Natural killer cell (primary cell): ENCODE data around the gene AKTIP. TPM values are rescaled to one million over a fixed set of nuclear protein-coding genes. Genes with fewer than 3 reads are reported as not detected.
A peak's percentile ranks its signal among the peaks of the same experiment; 100 is the strongest.

Source experiments
- ATAC-seq, 3 donors: fragments of 150-1000 bp in 2 of 3; fragments of 200-7000 bp in 1 of 3; cut with Tn5 transposase; 1 replicate in 1 of 3; 2 replicates in 2 of 3; pipeline ENCODE4 v1.10.0; 2021; ENCODE audit warnings: mild to moderate bottlenecking in 2 of 3, moderate library complexity in 2 of 3
- DNase-seq, 2 donors: peaks; one replicate each; pipeline versions ENCODE4 v3.0.0 to v3.0.0-alpha.2; 2013 to 2021; ENCODE audit warnings: mixed read lengths in 1 of 2
- H3K27ac ChIP-seq: one replicate; pipeline ENCODE4 v1.5.1; 2013; ENCODE audit warnings: mild to moderate bottlenecking, low read length
- H3K27me3 ChIP-seq: one replicate; pipeline ENCODE4 v1.6.1; 2013; ENCODE audit warnings: low read length; ENCODE audit not compliant: control insufficient read depth, insufficient read depth
- H3K36me3 ChIP-seq: one replicate; pipeline ENCODE4 v1.6.1; 2013; ENCODE audit warnings: low read length; ENCODE audit not compliant: control insufficient read depth, insufficient read depth
- H3K4me1 ChIP-seq: one replicate; pipeline ENCODE4 v1.6.1; 2013; ENCODE audit warnings: low read length; ENCODE audit not compliant: control insufficient read depth, insufficient read depth
- H3K4me3 ChIP-seq: one replicate; pipeline ENCODE4 v1.5.1; 2013; ENCODE audit warnings: low read length
- H3K9me3 ChIP-seq: one replicate; pipeline ENCODE4 v1.6.1; 2013; ENCODE audit warnings: low read length; ENCODE audit not compliant: control insufficient read depth, insufficient read depth
- H3K27ac Mint-ChIP-seq, 2 donors: one replicate each; pipeline ENCODE4 v1.8.0; 2022; ENCODE audit warnings: mild to moderate bottlenecking in 2 of 2, mixed read lengths in 2 of 2, moderate library complexity in 1 of 2
- H3K27me3 Mint-ChIP-seq, 2 donors: one replicate each; pipeline ENCODE4 v1.8.0; 2022; ENCODE audit warnings: low read depth in 2 of 2, mixed read lengths in 2 of 2
- H3K36me3 Mint-ChIP-seq: one replicate; pipeline ENCODE4 v1.8.0; 2022; ENCODE audit warnings: mixed read lengths
- H3K4me1 Mint-ChIP-seq, 2 donors: one replicate each; pipeline ENCODE4 v1.8.0; 2022; ENCODE audit warnings: mixed read lengths in 2 of 2
- H3K4me3 Mint-ChIP-seq: one replicate; pipeline ENCODE4 v1.8.0; 2022; ENCODE audit warnings: mild to moderate bottlenecking, moderate library complexity, mixed read lengths
- H3K9me3 Mint-ChIP-seq, 2 donors: one replicate each; pipeline ENCODE4 v1.8.0; 2022; ENCODE audit warnings: mixed read lengths in 2 of 2
- WGBS: methylation state at CpG from one replicate; pipeline ENCODE4 v1.1.7; 2013; ENCODE audit warnings: missing lambda C conversion rate; ENCODE audit not compliant: insufficient coverage; 5-methylcytosine and 5-hydroxymethylcytosine counted together
- intact Hi-C: fragments of 100-400 bp; cut with micrococcal nuclease; formaldehyde crosslinking; loops from one replicate; pipeline ENCODE4 v1.14.2; 2022
- total RNA-seq, 4 donors: library from RNA; stranded (reverse); fragments of 120-200 nt in 1 of 4; gene quantifications; one replicate each; pipeline versions ENCODE4 v1.2.3 to v1.2.4, GENCODE V29; 2013 to 2022
- TF ChIP-seq, protein P1 (sequence below): fragments of 200-600 bp; IDR thresholded peaks from one replicate; pipeline ENCODE4 v1.8.0; 2022; ENCODE audit warnings: antibody characterized with exemption

The AKTIP gene
- total RNA-seq, 3 donors from 2014 or later (not counting 1 experiment from before 2014, with no cell fraction given): 22.0 to 33.2 (median 23.2) TPM

DNA sequence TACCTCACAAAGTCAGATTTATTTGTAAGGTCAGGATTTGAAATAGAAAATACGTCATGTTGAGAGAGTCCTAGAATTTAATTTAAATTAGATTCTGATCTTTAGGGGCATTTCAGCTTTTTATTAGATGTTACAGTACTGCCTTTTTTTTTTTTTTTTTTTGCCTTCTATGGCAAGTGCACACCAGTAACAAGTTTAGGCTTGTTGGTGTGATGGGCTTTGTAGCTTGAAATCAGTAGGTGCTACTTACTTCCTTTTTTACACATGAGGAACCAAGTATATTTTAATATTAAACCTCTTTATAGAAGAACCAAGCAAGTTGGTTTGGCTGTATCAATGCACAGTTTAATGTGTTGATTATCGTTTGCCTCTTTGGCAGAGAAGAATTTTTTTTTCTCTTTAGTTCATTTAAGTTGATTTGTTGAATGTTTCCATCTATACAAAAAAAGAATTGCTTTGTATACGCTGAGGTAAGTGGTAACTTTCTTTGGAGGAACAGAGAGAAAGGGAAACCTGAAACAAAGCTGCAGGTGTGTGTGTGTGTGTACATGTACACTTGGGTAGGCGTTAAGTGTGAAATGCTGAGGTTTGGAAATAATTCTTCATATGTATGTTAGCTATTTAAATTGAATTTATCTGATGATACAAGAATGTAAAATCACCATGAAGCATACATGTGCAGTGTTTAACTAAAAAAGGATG, 53.0 kb downstream of the AKTIP start:
- no peaks in the 10 kb centered on the region for H3K9me3 ChIP-seq
- DNase-seq (peak in 1 of 2 donors; percentile 39), ATAC-seq (peak in 2 of 3 donors; percentile 14 to 42)
- no CpG with 5 or more reads among the region's 4 CpGs for WGBS
- H3K4me3 ChIP-seq: peak overlapping the region; percentile 32
- H3K27ac Mint-ChIP-seq: peak overlapping the region in 1 of 2 donors; percentile 63
- peaks cover 44% of the 10 kb centered on the region for H3K36me3 ChIP-seq
- H3K4me3 Mint-ChIP-seq: peak overlapping the region; percentile 11
- H3K27ac ChIP-seq: peak overlapping the region; percentile 43
- H3K27me3 ChIP-seq: no peaks in the 10 kb centered on the region
- H3K9me3 Mint-ChIP-seq: no peaks in the 10 kb centered on the region
- TF ChIP-seq, protein P1, sequence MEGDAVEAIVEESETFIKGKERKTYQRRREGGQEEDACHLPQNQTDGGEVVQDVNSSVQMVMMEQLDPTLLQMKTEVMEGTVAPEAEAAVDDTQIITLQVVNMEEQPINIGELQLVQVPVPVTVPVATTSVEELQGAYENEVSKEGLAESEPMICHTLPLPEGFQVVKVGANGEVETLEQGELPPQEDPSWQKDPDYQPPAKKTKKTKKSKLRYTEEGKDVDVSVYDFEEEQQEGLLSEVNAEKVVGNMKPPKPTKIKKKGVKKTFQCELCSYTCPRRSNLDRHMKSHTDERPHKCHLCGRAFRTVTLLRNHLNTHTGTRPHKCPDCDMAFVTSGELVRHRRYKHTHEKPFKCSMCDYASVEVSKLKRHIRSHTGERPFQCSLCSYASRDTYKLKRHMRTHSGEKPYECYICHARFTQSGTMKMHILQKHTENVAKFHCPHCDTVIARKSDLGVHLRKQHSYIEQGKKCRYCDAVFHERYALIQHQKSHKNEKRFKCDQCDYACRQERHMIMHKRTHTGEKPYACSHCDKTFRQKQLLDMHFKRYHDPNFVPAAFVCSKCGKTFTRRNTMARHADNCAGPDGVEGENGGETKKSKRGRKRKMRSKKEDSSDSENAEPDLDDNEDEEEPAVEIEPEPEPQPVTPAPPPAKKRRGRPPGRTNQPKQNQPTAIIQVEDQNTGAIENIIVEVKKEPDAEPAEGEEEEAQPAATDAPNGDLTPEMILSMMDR: no peak
- intact Hi-C loops: loop anchor here (10.0 kb wide), 1 partner anchor 355 kb away; no protein-coding TSS in a partner anchor
- H3K27me3 Mint-ChIP-seq: no peaks in the 10 kb centered on the region
- peaks cover 32% of the 10 kb centered on the region for H3K4me1 ChIP-seq
- peaks cover 38 to 43% of the 10 kb centered on the region in 2 donors for H3K4me1 Mint-ChIP-seq
- peaks cover 6% of the 10 kb centered on the region for H3K36me3 Mint-ChIP-seq

DNA sequence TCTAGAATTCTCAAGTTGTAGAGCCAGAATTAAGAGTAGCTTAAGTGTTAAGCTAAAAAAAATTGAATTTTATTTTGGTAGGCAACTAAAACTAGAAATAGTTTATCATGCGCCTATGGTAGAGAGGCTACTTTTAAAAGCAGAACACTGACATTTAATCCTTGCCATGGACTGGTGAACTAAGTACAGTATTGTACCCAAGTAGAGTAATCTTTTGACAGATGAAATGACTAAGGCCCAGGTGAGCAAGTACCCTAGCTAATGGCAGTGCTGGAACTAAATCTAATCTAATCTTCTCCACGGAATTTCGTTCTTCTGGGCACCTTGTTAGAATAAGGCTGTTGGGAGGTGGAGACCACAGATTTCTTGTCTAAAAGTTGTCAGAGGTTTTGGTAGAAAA, 56.9 kb downstream of the AKTIP start:
- no peaks in the 10 kb centered on the region for H3K36me3 Mint-ChIP-seq
- H3K9me3 Mint-ChIP-seq: no peaks in the 10 kb centered on the region
- no peaks in the 10 kb centered on the region for H3K27me3 Mint-ChIP-seq
- DNase-seq: no peak
- intact Hi-C loops: no loop called here
- peak in 1 of 3 donors; percentile 15 for ATAC-seq
- TF ChIP-seq, protein P1: no peak
- Histone ChIP-seq H3K4me1 (peaks cover 23% of the 10 kb centered on the region), H3K4me3 (peak overlapping the region; percentile 28), H3K9me3 (no peaks in the 10 kb centered on the region), H3K27me3 (no peaks in the 10 kb centered on the region), H3K36me3 (peaks cover 40% of the 10 kb centered on the region), H3K27ac (peak overlapping the region; percentile 65)
- H3K27ac Mint-ChIP-seq: peak overlapping the region; percentile 75 to 86
- peak overlapping the region; percentile 72 for H3K4me3 Mint-ChIP-seq
- WGBS: 83% methylated on average over 3 of the region's 3 CpGs
- H3K4me1 Mint-ChIP-seq: peaks cover 24 to 32% of the 10 kb centered on the region in 2 donors

DNA sequence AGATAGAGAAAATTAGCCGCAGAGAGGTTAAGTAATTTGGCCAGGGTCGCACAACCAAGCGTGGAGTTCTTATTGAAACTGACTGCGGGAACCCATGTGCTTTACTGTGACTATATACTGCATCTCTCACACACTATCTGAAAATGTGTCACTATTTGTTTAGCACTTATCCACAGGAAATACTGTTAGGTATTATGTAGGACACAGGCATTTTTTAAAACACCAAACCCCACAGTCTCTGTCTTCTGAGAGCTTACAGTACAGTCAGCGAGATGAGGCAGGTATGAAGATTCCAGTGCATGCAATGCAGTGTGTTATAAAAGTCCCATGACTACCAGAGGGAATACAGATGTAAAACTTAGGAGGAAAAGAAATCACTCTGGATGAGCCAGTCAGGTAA, 57.5 kb downstream of the AKTIP start:
- H3K27ac Mint-ChIP-seq: peak overlapping the region; percentile 75 to 86
- WGBS: 47% methylated on average over 5 of the region's 5 CpGs
- peaks cover 42% of the 10 kb centered on the region for H3K36me3 ChIP-seq
- H3K4me1 ChIP-seq: peaks cover 21% of the 10 kb centered on the region
- no peaks in the 10 kb centered on the region for H3K9me3 Mint-ChIP-seq
- no peaks in the 10 kb centered on the region for H3K27me3 ChIP-seq
- H3K27me3 Mint-ChIP-seq: no peaks in the 10 kb centered on the region
- ATAC-seq (peak; percentile 85 to 91 (median 91)), DNase-seq (peak in 1 of 2 donors; percentile 28)
- peaks cover 24 to 32% of the 10 kb centered on the region in 2 donors for H3K4me1 Mint-ChIP-seq
- TF ChIP-seq, protein P1: no peak
- H3K4me3 ChIP-seq: peak overlapping the region; percentile 28
- H3K27ac ChIP-seq: peak overlapping the region; percentile 65
- intact Hi-C loops: loop anchor here (1.0 kb wide), 2 partner anchors 10 to 12 kb away; no protein-coding TSS in a partner anchor
- H3K9me3 ChIP-seq: no peaks in the 10 kb centered on the region
- H3K4me3 Mint-ChIP-seq: peak overlapping the region; percentile 72
- no peaks in the 10 kb centered on the region for H3K36me3 Mint-ChIP-seq

Other genes starting within 250 kb of the AKTIP start
- 100 to 1,000 TPM; 140 to 222 (median 175) TPM for gene RBL2, start 68.7 kb downstream of the AKTIP start, total RNA-seq
- gene RPGRIP1L, start 200.7 kb upstream of the AKTIP start, total RNA-seq: 1 to 10 TPM; 2.3 to 3.0 (median 2.6) TPM
- gene FTO, start 200.9 kb upstream of the AKTIP start, total RNA-seq: 10 to 100 TPM; 55.4 to 70.5 (median 55.4) TPM